Measurements from ENCODE around the gene KRTAP4-11. TPM values are rescaled to one million over a fixed set of nuclear protein-coding genes. Genes with fewer than 3 reads are reported as not detected.
"Not testable (repeated sequence)": the region's sequence is repeated elsewhere in the genome, so short reads cannot be mapped to it uniquely, and the experiment has no call there.

KRTAP4-11 gene
- total RNA-seq, 1 experiment from 2014 or later, result not detected

GRCh38 chr17:41116297-41116696 lies 1.9 kb downstream of the KRTAP4-11 start:
- BruUV-seq (replicated peaks), result no TSS peak
- intact Hi-C loops (cut with micrococcal nuclease; ENCODE audit: unreplicated experiment) (no loop called here), in situ Hi-C loops (cut with HindIII; ENCODE audit: low pct_unique_long_range_greater_than_20kb, low sequenced_read_pairs) (no loop called here)
- no peak overlapping the region for H3K27ac ChIP-seq (ENCODE audit: low read length)
- H3K9me3 ChIP-seq (ENCODE audit: control insufficient read depth, insufficient read depth, low read depth, low read length), result peaks cover 6% of the 10 kb centered on the region; the same call in 1 of the 2 replicates
- no peak overlapping the region for H3K4me3 ChIP-seq (ENCODE audit: low read depth in 2 of 2, low read length in 2 of 2)
- TF ChIP-seq CTCF (IDR thresholded peaks at IDR 0.05), result no peak
- TF ChIP-seq POLR2AphosphoS5 (IDR thresholded peaks at IDR 0.05; ENCODE audit: low read depth, low read length), result no peak
- H3K36me3 ChIP-seq (ENCODE audit: control insufficient read depth, insufficient read depth, low read length), result no peaks in the 10 kb centered on the region
- ATAC-seq, result no peak
- ChIA-PET POLR2A (no interaction called here), CTCF (no interaction called here)
- DNase-seq (ENCODE audit: low read depth, low spot score), result no peak
- H3K27me3 ChIP-seq (ENCODE audit: control insufficient read depth, insufficient read depth, low read length), result no peaks in the 10 kb centered on the region
- no peaks in the 10 kb centered on the region for H3K4me1 ChIP-seq (ENCODE audit: control insufficient read depth, insufficient read depth, low read length)

- Histone ChIP-seq H3K27me3 (ENCODE audit: control insufficient read depth, insufficient read depth, low read length) (no peaks in the 10 kb centered on the region), H3K27ac (ENCODE audit: low read length) (no peak overlapping the region), H3K9me3 (ENCODE audit: control insufficient read depth, insufficient read depth, low read depth, low read length) (peaks cover 10% of the 10 kb centered on the region; the same call in 1 of the 2 replicates), H3K36me3 (ENCODE audit: control insufficient read depth, insufficient read depth, low read length) (no peaks in the 10 kb centered on the region), H3K4me1 (ENCODE audit: control insufficient read depth, insufficient read depth, low read length) (no peaks in the 10 kb centered on the region), H3K4me3 (ENCODE audit: low read depth in 2 of 2, low read length in 2 of 2) (no peak overlapping the region)
- POLR2A ChIA-PET, result no interaction called here
- intact Hi-C loops (cut with micrococcal nuclease; ENCODE audit: unreplicated experiment) (no loop called here), in situ Hi-C loops (cut with HindIII; ENCODE audit: low pct_unique_long_range_greater_than_20kb, low sequenced_read_pairs) (no loop called here)
- BruUV-seq (replicated peaks), result no TSS peak
- TF ChIP-seq TCF7L2 (IDR thresholded peaks at IDR 0.05; ENCODE audit: low read depth, low read length), result no peak
- DNase-seq (ENCODE audit: low read depth, low spot score), result no peak
- no peak for ATAC-seq
- CTCF ChIA-PET, result no interaction called here
Measured at GRCh38 chr17:41111151-41111885, 6.9 kb downstream of the KRTAP4-11 start.

- H3K27ac ChIP-seq (ENCODE audit: low read length); CTCF ChIA-PET; H3K27me3 ChIP-seq (ENCODE audit: control insufficient read depth, insufficient read depth, low read length); in situ Hi-C loops (cut with HindIII; ENCODE audit: low pct_unique_long_range_greater_than_20kb, low sequenced_read_pairs); H3K4me1 ChIP-seq (ENCODE audit: control insufficient read depth, insufficient read depth, low read length); BruUV-seq (replicated peaks); intact Hi-C loops (cut with micrococcal nuclease; ENCODE audit: unreplicated experiment); ATAC-seq; POLR2A ChIA-PET; DNase-seq (ENCODE audit: low read depth, low spot score); H3K9me3 ChIP-seq (ENCODE audit: control insufficient read depth, insufficient read depth, low read depth, low read length); H3K36me3 ChIP-seq (ENCODE audit: control insufficient read depth, insufficient read depth, low read length); H3K4me3 ChIP-seq (ENCODE audit: low read depth in 2 of 2, low read length in 2 of 2): not testable (repeated sequence)
Measured at GRCh38 chr17:41108728-41109386, 9.3 kb downstream of the KRTAP4-11 start.

- no TSS peak for BruUV-seq (replicated peaks)
- H3K27me3 ChIP-seq (ENCODE audit: control insufficient read depth, insufficient read depth, low read length), result no peaks in the 10 kb centered on the region
- H3K27ac ChIP-seq (ENCODE audit: low read length), result no peak overlapping the region
- no peaks in the 10 kb centered on the region for H3K4me1 ChIP-seq (ENCODE audit: control insufficient read depth, insufficient read depth, low read length)
- intact Hi-C loops (cut with micrococcal nuclease; ENCODE audit: unreplicated experiment), result no loop called here
- in situ Hi-C loops (cut with HindIII; ENCODE audit: low pct_unique_long_range_greater_than_20kb, low sequenced_read_pairs), result no loop called here
- H3K9me3 ChIP-seq (ENCODE audit: control insufficient read depth, insufficient read depth, low read depth, low read length), result peaks cover 10% of the 10 kb centered on the region; the same call in 1 of the 2 replicates
- ATAC-seq (no peak), DNase-seq (ENCODE audit: low read depth, low spot score) (no peak)
- POLR2A ChIA-PET, result no interaction called here
- CTCF ChIA-PET, result no interaction called here
- no peak overlapping the region for H3K4me3 ChIP-seq (ENCODE audit: low read depth in 2 of 2, low read length in 2 of 2)
- no peaks in the 10 kb centered on the region for H3K36me3 ChIP-seq (ENCODE audit: control insufficient read depth, insufficient read depth, low read length)
- TF ChIP-seq SIN3A (IDR thresholded peaks at IDR 0.05; ENCODE audit: borderline replicate concordance, insufficient read depth, low read depth, low read length) (no peak), REST (IDR thresholded peaks at IDR 0.05; ENCODE audit: insufficient read depth in 1 of 2, low read depth in 2 of 2, low read length in 1 of 2) (no peak), CTCF (IDR thresholded peaks at IDR 0.05) (no peak), TCF7L2 (IDR thresholded peaks at IDR 0.05; ENCODE audit: low read depth, low read length) (no peak), POLR2AphosphoS5 (IDR thresholded peaks at IDR 0.05; ENCODE audit: low read depth, low read length) (no peak)
Measured at GRCh38 chr17:41107941-41108450, 10.2 kb downstream of the KRTAP4-11 start.

Data from Panc1 (cell line).